Measurements from ENCODE around the gene BIN1. TPM values are rescaled to one million over a fixed set of nuclear protein-coding genes. Genes with fewer than 3 reads are reported as not detected.

BIN1 gene
- total RNA-seq, 1 experiment from 2014 or later, result 26.0 TPM

GRCh38 chr2:127103243-127104165 lies 3.5 kb downstream of the BIN1 start:
- DNase-seq, result peak; percentile 52
- Histone ChIP-seq H3K27me3 (ENCODE audit: control insufficient read depth, insufficient read depth, low read length) (peaks cover 16% of the 10 kb centered on the region), H3K4me3 (ENCODE audit: insufficient read depth, low read depth, low read length) (no peak overlapping the region), H3K36me3 (replicated peaks; ENCODE audit: control insufficient read depth, insufficient read depth, low read length) (no peaks in the 10 kb centered on the region)

- no peak overlapping the region for H3K4me3 ChIP-seq (ENCODE audit: insufficient read depth, low read depth, low read length)
- H3K36me3 ChIP-seq (replicated peaks; ENCODE audit: control insufficient read depth, insufficient read depth, low read length), result no peaks in the 10 kb centered on the region
- DNase-seq, result no peak
- H3K27me3 ChIP-seq (ENCODE audit: control insufficient read depth, insufficient read depth, low read length), result peaks cover 14% of the 10 kb centered on the region
Observed at GRCh38 chr2:127102521-127103242, 4.3 kb downstream of the BIN1 start.

GRCh38 chr2:127101756-127102477 lies 5.0 kb downstream of the BIN1 start:
- H3K27me3 ChIP-seq (ENCODE audit: control insufficient read depth, insufficient read depth, low read length), result peaks cover 14% of the 10 kb centered on the region
- no peaks in the 10 kb centered on the region for H3K36me3 ChIP-seq (replicated peaks; ENCODE audit: control insufficient read depth, insufficient read depth, low read length)
- no peak for DNase-seq
- no peak overlapping the region for H3K4me3 ChIP-seq (ENCODE audit: insufficient read depth, low read depth, low read length)

- DNase-seq, result no peak
- H3K36me3 ChIP-seq (replicated peaks; ENCODE audit: control insufficient read depth, insufficient read depth, low read length), result no peaks in the 10 kb centered on the region
- H3K27me3 ChIP-seq (ENCODE audit: control insufficient read depth, insufficient read depth, low read length), result peaks cover 7% of the 10 kb centered on the region
- no peak overlapping the region for H3K4me3 ChIP-seq (ENCODE audit: insufficient read depth, low read depth, low read length)
Observed at GRCh38 chr2:127101048-127101611, 5.8 kb downstream of the BIN1 start.

- no peak overlapping the region for H3K4me3 ChIP-seq (ENCODE audit: insufficient read depth, low read depth, low read length)
- peak; percentile 58 for DNase-seq
- no peaks in the 10 kb centered on the region for H3K36me3 ChIP-seq (replicated peaks; ENCODE audit: control insufficient read depth, insufficient read depth, low read length)
- H3K27me3 ChIP-seq (ENCODE audit: control insufficient read depth, insufficient read depth, low read length), result peaks cover 1% of the 10 kb centered on the region; the same call in 1 of the 2 replicates
Observed at GRCh38 chr2:127100251-127101047, 6.5 kb downstream of the BIN1 start.

- no peak overlapping the region for H3K4me3 ChIP-seq (ENCODE audit: insufficient read depth, low read depth, low read length)
- H3K36me3 ChIP-seq (replicated peaks; ENCODE audit: control insufficient read depth, insufficient read depth, low read length), result no peaks in the 10 kb centered on the region
Observed at GRCh38 chr2:127098711-127099110, 8.2 kb downstream of the BIN1 start.

GRCh38 chr2:127097841-127098651 lies 8.9 kb downstream of the BIN1 start:
- Histone ChIP-seq H3K4me3 (ENCODE audit: insufficient read depth, low read depth, low read length) (no peak overlapping the region), H3K27me3 (ENCODE audit: control insufficient read depth, insufficient read depth, low read length) (no peaks in the 10 kb centered on the region), H3K36me3 (replicated peaks; ENCODE audit: control insufficient read depth, insufficient read depth, low read length) (no peaks in the 10 kb centered on the region)
- peak; percentile 64 for DNase-seq

More at GRCh38 chr2:127098711-127099110, 8.2 kb downstream of the BIN1 start:
- no peak for DNase-seq
- H3K27me3 ChIP-seq (ENCODE audit: control insufficient read depth, insufficient read depth, low read length), result no peaks in the 10 kb centered on the region

GRCh38 chr2:127097471-127097765 lies 9.5 kb downstream of the BIN1 start:
- H3K27me3 ChIP-seq (ENCODE audit: control insufficient read depth, insufficient read depth, low read length), result no peaks in the 10 kb centered on the region
- H3K36me3 ChIP-seq (replicated peaks; ENCODE audit: control insufficient read depth, insufficient read depth, low read length), result no peaks in the 10 kb centered on the region
- DNase-seq, result no peak
- no peak overlapping the region for H3K4me3 ChIP-seq (ENCODE audit: insufficient read depth, low read depth, low read length)

- Histone ChIP-seq H3K36me3 (replicated peaks; ENCODE audit: control insufficient read depth, insufficient read depth, low read length) (no peaks in the 10 kb centered on the region), H3K27me3 (ENCODE audit: control insufficient read depth, insufficient read depth, low read length) (no peaks in the 10 kb centered on the region), H3K4me3 (ENCODE audit: insufficient read depth, low read depth, low read length) (no peak overlapping the region)
- DNase-seq, result no peak
Observed at GRCh38 chr2:127096718-127097470, 10.1 kb downstream of the BIN1 start.

GRCh38 chr2:127096280-127096679 lies 10.7 kb downstream of the BIN1 start:
- no peaks in the 10 kb centered on the region for H3K36me3 ChIP-seq (replicated peaks; ENCODE audit: control insufficient read depth, insufficient read depth, low read length)
- DNase-seq, result no peak
- no peak overlapping the region for H3K4me3 ChIP-seq (ENCODE audit: insufficient read depth, low read depth, low read length)
- H3K27me3 ChIP-seq (ENCODE audit: control insufficient read depth, insufficient read depth, low read length), result no peaks in the 10 kb centered on the region

GRCh38 chr2:127095784-127096183 lies 11.2 kb downstream of the BIN1 start:
- Histone ChIP-seq H3K4me3 (ENCODE audit: insufficient read depth, low read depth, low read length) (no peak overlapping the region), H3K27me3 (ENCODE audit: control insufficient read depth, insufficient read depth, low read length) (no peaks in the 10 kb centered on the region), H3K36me3 (replicated peaks; ENCODE audit: control insufficient read depth, insufficient read depth, low read length) (no peaks in the 10 kb centered on the region)
- no peak for DNase-seq

GRCh38 chr2:127095367-127095641 lies 11.7 kb downstream of the BIN1 start:
- H3K27me3 ChIP-seq (ENCODE audit: control insufficient read depth, insufficient read depth, low read length), result no peaks in the 10 kb centered on the region
- H3K4me3 ChIP-seq (ENCODE audit: insufficient read depth, low read depth, low read length), result no peak overlapping the region
- no peaks in the 10 kb centered on the region for H3K36me3 ChIP-seq (replicated peaks; ENCODE audit: control insufficient read depth, insufficient read depth, low read length)
- no peak for DNase-seq

All from H7 (cell line).